Measurements from ENCODE around the gene CYB561A3.

Gene CYB561A3

DNA sequence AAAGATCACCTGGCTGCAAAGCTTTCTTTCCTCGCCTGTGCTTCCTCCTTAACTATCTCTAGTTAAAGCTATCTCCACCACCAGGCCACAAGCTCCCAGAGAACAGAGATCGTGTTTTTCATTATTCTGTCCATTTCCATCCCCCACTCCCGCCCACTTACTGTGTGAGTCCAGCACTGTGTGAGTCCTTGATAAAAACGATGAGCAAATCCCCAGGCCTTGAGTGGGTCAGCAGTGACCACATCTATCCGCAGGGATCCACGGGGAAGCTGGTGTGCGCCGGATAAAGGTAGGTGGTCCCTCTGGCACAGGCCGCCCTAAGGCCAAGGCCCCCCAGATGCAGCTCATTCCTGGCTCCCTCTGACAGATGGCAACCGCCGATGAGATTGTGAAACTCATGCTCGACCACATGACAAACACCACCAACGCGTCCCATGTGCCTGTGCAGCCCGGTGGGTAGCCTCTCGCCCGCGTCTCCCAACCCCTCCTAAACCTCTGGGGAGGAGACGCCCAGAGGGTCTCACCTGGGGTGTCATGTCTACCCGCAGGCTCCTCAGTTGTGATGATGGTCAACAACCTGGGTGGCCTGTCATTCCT is 19.4 kb downstream of the CYB561A3 start:
- ATAC-seq (ENCODE audit: low read depth) (no peak), DNase-seq (ENCODE audit: low spot score) (no peak)
- Histone ChIP-seq H3K4me1 (ENCODE audit: insufficient read depth, poor library complexity, severe bottlenecking) (no peaks in the 10 kb centered on the region), H3K27ac (ENCODE audit: poor library complexity, severe bottlenecking) (no peak overlapping the region), H3K27me3 (ENCODE audit: insufficient read depth, poor library complexity, severe bottlenecking) (no peaks in the 10 kb centered on the region), H3K9me3 (ENCODE audit: severe bottlenecking) (no peaks in the 10 kb centered on the region), H3K36me3 (ENCODE audit: low read depth) (peaks cover 22% of the 10 kb centered on the region), H3K4me3 (ENCODE audit: severe bottlenecking) (no peak overlapping the region)
- TF ChIP-seq, protein P1, sequence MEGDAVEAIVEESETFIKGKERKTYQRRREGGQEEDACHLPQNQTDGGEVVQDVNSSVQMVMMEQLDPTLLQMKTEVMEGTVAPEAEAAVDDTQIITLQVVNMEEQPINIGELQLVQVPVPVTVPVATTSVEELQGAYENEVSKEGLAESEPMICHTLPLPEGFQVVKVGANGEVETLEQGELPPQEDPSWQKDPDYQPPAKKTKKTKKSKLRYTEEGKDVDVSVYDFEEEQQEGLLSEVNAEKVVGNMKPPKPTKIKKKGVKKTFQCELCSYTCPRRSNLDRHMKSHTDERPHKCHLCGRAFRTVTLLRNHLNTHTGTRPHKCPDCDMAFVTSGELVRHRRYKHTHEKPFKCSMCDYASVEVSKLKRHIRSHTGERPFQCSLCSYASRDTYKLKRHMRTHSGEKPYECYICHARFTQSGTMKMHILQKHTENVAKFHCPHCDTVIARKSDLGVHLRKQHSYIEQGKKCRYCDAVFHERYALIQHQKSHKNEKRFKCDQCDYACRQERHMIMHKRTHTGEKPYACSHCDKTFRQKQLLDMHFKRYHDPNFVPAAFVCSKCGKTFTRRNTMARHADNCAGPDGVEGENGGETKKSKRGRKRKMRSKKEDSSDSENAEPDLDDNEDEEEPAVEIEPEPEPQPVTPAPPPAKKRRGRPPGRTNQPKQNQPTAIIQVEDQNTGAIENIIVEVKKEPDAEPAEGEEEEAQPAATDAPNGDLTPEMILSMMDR (IDR thresholded peaks at IDR 0.05; ENCODE audit: poor library complexity, severe bottlenecking): no peak

DNA sequence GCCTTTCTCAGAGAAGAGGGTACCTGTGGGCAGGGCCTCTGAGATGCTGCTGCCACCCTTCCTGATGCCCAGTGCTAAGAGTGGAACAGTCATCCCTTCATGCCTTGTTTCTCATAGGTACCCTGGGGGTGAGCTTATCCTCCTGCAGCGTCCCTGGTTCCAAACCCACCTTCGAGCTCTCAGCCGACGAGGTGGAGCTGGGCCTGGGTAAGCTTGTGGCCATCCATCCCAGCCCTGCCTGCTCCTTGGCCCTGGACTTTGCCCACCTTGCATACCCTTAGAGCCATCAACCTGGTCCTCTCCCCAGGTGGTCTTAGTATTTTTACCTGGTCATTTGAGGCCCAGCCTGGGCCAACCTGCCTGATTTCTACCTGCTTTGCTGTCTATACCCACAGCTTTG is 20.0 kb downstream of the CYB561A3 start:
- no peak overlapping the region for H3K4me3 ChIP-seq (ENCODE audit: severe bottlenecking)
- TF ChIP-seq, protein P1 (IDR thresholded peaks at IDR 0.05; ENCODE audit: poor library complexity, severe bottlenecking): no peak
- H3K4me1 ChIP-seq (ENCODE audit: insufficient read depth, poor library complexity, severe bottlenecking): no peaks in the 10 kb centered on the region
- H3K27me3 ChIP-seq (ENCODE audit: insufficient read depth, poor library complexity, severe bottlenecking): no peaks in the 10 kb centered on the region
- H3K36me3 ChIP-seq (ENCODE audit: low read depth): peaks cover 22% of the 10 kb centered on the region
- H3K9me3 ChIP-seq (ENCODE audit: severe bottlenecking): no peaks in the 10 kb centered on the region
- no peak for DNase-seq (ENCODE audit: low spot score)
- no peak overlapping the region for H3K27ac ChIP-seq (ENCODE audit: poor library complexity, severe bottlenecking)
- ATAC-seq (ENCODE audit: low read depth): no peak

DNA sequence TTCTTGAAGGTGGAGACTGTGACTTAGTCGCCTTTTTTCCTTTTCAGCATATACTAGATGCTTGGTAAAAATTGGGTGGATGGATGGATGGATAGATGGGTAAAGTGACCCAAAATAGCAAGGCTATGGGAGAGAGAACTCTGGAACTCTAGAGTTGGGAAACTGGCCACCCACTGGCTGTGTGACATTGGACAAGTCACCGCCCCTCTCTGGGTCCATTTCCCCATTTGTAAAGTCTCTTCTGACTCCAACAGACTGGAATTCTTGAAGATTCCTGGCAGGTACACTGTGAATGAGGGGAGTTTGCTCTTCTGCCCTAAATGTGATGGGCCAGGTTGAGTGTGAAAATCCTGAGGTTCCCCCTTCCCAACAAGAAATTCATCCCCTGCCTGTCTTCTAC is 20.7 kb downstream of the CYB561A3 start:
- TF ChIP-seq, protein P1 (IDR thresholded peaks at IDR 0.05; ENCODE audit: poor library complexity, severe bottlenecking): no peak
- Histone ChIP-seq H3K9me3 (ENCODE audit: severe bottlenecking) (no peaks in the 10 kb centered on the region), H3K36me3 (ENCODE audit: low read depth) (peaks cover 22% of the 10 kb centered on the region), H3K27me3 (ENCODE audit: insufficient read depth, poor library complexity, severe bottlenecking) (no peaks in the 10 kb centered on the region), H3K27ac (ENCODE audit: poor library complexity, severe bottlenecking) (no peak overlapping the region), H3K4me1 (ENCODE audit: insufficient read depth, poor library complexity, severe bottlenecking) (no peaks in the 10 kb centered on the region), H3K4me3 (ENCODE audit: severe bottlenecking) (no peak overlapping the region)
- DNase-seq (ENCODE audit: low spot score) (no peak), ATAC-seq (ENCODE audit: low read depth) (no peak)

DNA sequence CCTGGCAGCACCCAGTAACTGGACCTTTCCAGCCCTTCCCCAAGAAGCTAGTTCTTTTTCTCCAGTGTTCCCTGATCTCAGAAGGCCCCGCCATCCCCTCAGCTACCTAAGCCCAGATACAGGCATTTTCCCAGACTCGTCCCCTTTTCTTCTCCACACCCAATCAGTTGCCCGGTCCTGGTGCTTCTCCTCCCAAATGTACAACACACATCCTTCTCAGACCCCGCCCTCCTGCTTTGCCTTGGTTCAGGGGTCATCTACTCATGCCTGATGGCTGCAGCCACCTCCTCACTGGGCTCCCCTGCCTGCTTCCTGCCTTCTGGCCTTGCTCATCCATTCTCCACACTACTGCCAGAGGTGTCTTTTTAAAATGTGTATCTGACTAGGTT is 22.2 kb downstream of the CYB561A3 start:
- TF ChIP-seq, protein P1 (IDR thresholded peaks at IDR 0.05; ENCODE audit: poor library complexity, severe bottlenecking): no peak
- no peak for DNase-seq (ENCODE audit: low spot score)
- no peak for ATAC-seq (ENCODE audit: low read depth)
- Histone ChIP-seq H3K27ac (ENCODE audit: poor library complexity, severe bottlenecking) (no peak overlapping the region), H3K36me3 (ENCODE audit: low read depth) (peaks cover 22% of the 10 kb centered on the region), H3K4me3 (ENCODE audit: severe bottlenecking) (no peak overlapping the region), H3K27me3 (ENCODE audit: insufficient read depth, poor library complexity, severe bottlenecking) (no peaks in the 10 kb centered on the region), H3K9me3 (ENCODE audit: severe bottlenecking) (no peaks in the 10 kb centered on the region), H3K4me1 (ENCODE audit: insufficient read depth, poor library complexity, severe bottlenecking) (no peaks in the 10 kb centered on the region)

DNA sequence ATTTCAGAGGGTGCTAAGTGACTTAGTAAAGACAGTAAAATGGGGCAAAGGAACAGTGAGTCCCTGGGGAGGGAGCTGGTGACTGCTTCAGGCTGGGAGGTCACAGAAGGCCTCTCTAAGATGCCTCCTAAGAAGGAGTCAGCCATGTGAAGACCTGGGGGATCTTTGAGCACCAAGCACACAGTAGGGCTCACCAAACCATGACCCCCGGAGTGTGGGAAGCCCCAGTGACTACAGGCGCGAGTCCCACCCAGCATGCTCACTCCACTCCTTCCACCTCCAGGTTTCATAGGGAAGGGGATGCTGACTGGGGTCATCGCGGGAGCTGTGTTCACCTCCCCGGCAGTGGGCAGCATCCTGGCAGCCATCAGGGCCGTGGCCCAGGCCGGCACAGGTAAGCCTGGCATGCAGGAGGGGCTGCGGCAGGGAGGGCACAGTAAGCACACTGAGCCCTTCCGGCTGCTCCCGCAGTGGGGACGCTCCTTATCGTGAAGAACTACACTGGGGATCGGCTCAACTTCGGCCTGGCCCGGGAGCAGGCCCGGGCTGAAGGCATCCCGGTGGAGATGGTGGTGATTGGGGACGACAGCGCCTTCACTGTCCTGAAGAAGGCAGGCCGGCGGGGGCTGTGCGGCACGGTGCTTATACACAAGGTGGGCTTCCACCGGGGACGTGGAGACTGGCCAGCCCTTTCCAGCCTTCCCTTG is 22.7 kb downstream of the CYB561A3 start:
- Histone ChIP-seq H3K4me3 (ENCODE audit: severe bottlenecking) (no peak overlapping the region), H3K27ac (ENCODE audit: poor library complexity, severe bottlenecking) (no peak overlapping the region), H3K36me3 (ENCODE audit: low read depth) (peaks cover 22% of the 10 kb centered on the region), H3K9me3 (ENCODE audit: severe bottlenecking) (no peaks in the 10 kb centered on the region), H3K27me3 (ENCODE audit: insufficient read depth, poor library complexity, severe bottlenecking) (no peaks in the 10 kb centered on the region), H3K4me1 (ENCODE audit: insufficient read depth, poor library complexity, severe bottlenecking) (peaks cover 3% of the 10 kb centered on the region)
- TF ChIP-seq, protein P1 (IDR thresholded peaks at IDR 0.05; ENCODE audit: poor library complexity, severe bottlenecking): no peak
- no peak for ATAC-seq (ENCODE audit: low read depth)
- no peak for DNase-seq (ENCODE audit: low spot score)

Measured in RWPE2 (cell line).